ENCODE data around the gene RREB1.

The RREB1 gene

GRCh38 chr6:7241709-7242645 is 134.2 kb downstream of the RREB1 start:
- Histone ChIP-seq H3K36me3 (ENCODE audit: control insufficient read depth, insufficient read depth, low read length) (no peaks in the 10 kb centered on the region), H3K4me1 (peaks cover 9% of the 10 kb centered on the region)

DNA sequence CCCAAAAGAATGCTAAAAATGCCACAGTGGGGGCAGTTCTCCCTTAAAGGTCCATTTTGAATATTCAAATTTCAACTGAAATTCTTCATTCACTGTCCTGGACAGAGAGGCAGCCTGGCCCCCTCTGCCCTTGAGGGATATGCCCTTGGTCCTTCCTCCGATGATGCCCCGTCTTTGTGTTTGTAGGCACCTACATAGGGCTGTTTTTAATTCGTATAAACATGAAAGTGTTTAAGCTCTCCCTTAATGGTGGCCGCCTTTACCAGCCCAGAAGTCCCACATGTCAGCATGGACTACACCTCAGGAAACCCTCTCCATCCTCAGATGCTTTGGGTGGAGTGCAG is 135.0 kb downstream of the RREB1 start:
- Histone ChIP-seq H3K4me3 (ENCODE audit: low read depth, low read length) (no peak overlapping the region), H3K4me1 (peaks cover 9% of the 10 kb centered on the region), H3K9ac (no peak overlapping the region), H3K27ac (peak overlapping the region; percentile 24), H3K79me2 (peaks cover 3% of the 10 kb centered on the region), H2AFZ (peak overlapping the region; percentile 27), H3K36me3 (ENCODE audit: control insufficient read depth, insufficient read depth, low read length) (no peaks in the 10 kb centered on the region), H3K4me2 (ENCODE audit: low read length) (no peak overlapping the region), H3K27me3 (ENCODE audit: control insufficient read depth, insufficient read depth, low read length) (no peaks in the 10 kb centered on the region), H3K9me3 (ENCODE audit: control insufficient read depth, low read length) (no peaks in the 10 kb centered on the region)
- no peak for TF ChIP-seq CTCF (IDR thresholded peaks at IDR 0.05)

More at GRCh38 chr6:7241709-7242645, 134.2 kb downstream of the RREB1 start:
- Histone ChIP-seq H3K9ac (no peak overlapping the region), H3K4me3 (ENCODE audit: low read depth, low read length) (no peak overlapping the region), H3K79me2 (peaks cover 3% of the 10 kb centered on the region), H3K4me2 (ENCODE audit: low read length) (no peak overlapping the region), H3K9me3 (ENCODE audit: control insufficient read depth, low read length) (no peaks in the 10 kb centered on the region), H2AFZ (no peak overlapping the region), H3K27me3 (ENCODE audit: control insufficient read depth, insufficient read depth, low read length) (no peaks in the 10 kb centered on the region), H3K27ac (no peak overlapping the region)
- TF ChIP-seq CTCF (IDR thresholded peaks at IDR 0.05) = no peak

DNA sequence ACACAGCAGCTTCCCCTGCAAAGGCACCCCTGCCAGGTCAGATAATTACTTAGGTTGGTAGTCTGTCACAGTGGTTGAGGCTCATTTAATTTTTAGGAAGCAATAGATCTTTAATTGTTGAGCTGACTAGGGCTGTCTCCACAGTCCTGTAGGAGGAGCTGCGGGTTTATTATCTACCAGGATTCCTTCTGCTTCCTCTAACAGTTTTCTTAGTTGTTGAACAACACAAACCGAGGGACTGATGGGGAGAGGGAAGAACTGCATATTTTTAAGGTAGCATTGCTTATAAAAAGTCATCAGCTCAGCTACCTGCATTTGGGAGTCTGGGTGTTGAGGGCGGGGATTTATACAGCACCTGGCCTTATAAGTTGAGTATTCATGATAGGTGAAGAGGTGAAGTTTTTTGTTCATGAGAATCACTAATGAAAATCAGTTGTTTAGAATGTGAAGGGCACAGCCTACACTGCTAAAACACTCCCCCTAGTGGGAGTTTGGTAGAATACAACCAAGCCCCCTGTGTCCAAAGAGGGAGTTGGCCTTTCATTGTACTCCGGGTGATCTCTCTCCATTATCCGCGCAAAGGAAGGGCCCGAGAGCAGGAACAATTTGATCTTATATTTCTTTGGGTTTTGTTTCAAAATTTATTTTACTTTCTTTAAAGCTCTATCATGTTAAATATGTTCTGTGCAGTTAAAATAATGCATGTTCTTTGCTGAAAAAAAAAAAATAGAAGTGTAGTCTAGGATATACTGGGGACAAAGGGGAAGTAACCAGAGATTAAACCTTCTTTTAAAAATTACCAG is 135.6 kb downstream of the RREB1 start:
- TF ChIP-seq CTCF (IDR thresholded peaks at IDR 0.05) = peak; percentile 81
- peaks cover 9% of the 10 kb centered on the region for H3K4me1 ChIP-seq
- no peaks in the 10 kb centered on the region for H3K36me3 ChIP-seq (ENCODE audit: control insufficient read depth, insufficient read depth, low read length)

GRCh38 chr6:7245668-7246393 is 138.1 kb downstream of the RREB1 start:
- Histone ChIP-seq H2AFZ (no peak overlapping the region), H3K9me3 (ENCODE audit: control insufficient read depth, low read length) (no peaks in the 10 kb centered on the region), H3K27ac (no peak overlapping the region), H3K4me1 (peaks cover 12% of the 10 kb centered on the region), H3K4me3 (ENCODE audit: low read depth, low read length) (no peak overlapping the region), H3K27me3 (ENCODE audit: control insufficient read depth, insufficient read depth, low read length) (no peaks in the 10 kb centered on the region), H3K36me3 (ENCODE audit: control insufficient read depth, insufficient read depth, low read length) (no peaks in the 10 kb centered on the region), H3K79me2 (peaks cover 3% of the 10 kb centered on the region), H3K9ac (no peak overlapping the region), H3K4me2 (ENCODE audit: low read length) (no peak overlapping the region)
- no peak for TF ChIP-seq CTCF (IDR thresholded peaks at IDR 0.05)

More for the DNA sequence above, 135.6 kb downstream of the RREB1 start:
- Histone ChIP-seq H3K9ac (no peak overlapping the region), H3K27ac (peak overlapping the region; percentile 24), H2AFZ (peak overlapping the region; percentile 27), H3K9me3 (ENCODE audit: control insufficient read depth, low read length) (no peaks in the 10 kb centered on the region), H3K4me3 (ENCODE audit: low read depth, low read length) (no peak overlapping the region), H3K79me2 (peaks cover 3% of the 10 kb centered on the region), H3K27me3 (ENCODE audit: control insufficient read depth, insufficient read depth, low read length) (no peaks in the 10 kb centered on the region), H3K4me2 (ENCODE audit: low read length) (no peak overlapping the region)

Data from parathyroid adenoma (tissue), 2 donors.